Gastroesophageal sphincter (tissue), 3 donors: Measurements from ENCODE around the gene YEATS2.

ENCODE experiments used
- CTCF ChIP-seq, 4 experiments: fragments of 200-600 bp in 2 of 4; fragments of 450-650 bp in 2 of 4; sonication (generic) in 1 of 4; IDR thresholded peaks; one replicate each; pipeline ENCODE4 v1.5.1; 2017 to 2019; ENCODE audit warnings: antibody characterized with exemption in 4 of 4, mild to moderate bottlenecking in 2 of 4, moderate library complexity in 2 of 4
- EP300 ChIP-seq: sonication (generic); formaldehyde crosslinking; IDR thresholded peaks from one replicate; pipeline ENCODE4 v1.6.1; 2017; ENCODE audit warnings: antibody characterized with exemption, mild to moderate bottlenecking
- POLR2A ChIP-seq, 2 donors: fragments of 450-650 bp; IDR thresholded peaks; one replicate each; pipeline ENCODE4 v1.6.1; 2017; ENCODE audit warnings: antibody characterized with exemption in 2 of 2, mild to moderate bottlenecking in 2 of 2, moderate library complexity in 1 of 2
- POLR2AphosphoS5 ChIP-seq: sonication (generic); formaldehyde crosslinking; IDR thresholded peaks from one replicate; pipeline ENCODE4 v1.6.1; 2017; ENCODE audit warnings: antibody characterized with exemption

- TF ChIP-seq CTCF (IDR thresholded peaks at IDR 0.05) (no peak), POLR2AphosphoS5 (no peak), EP300 (no peak), POLR2A (IDR thresholded peaks at IDR 0.05) (no peak)
These were observed 104.0 kb downstream of the YEATS2 start for GRCh38 chr3:183801601-183802000.
